ENCODE measurements around the gene OR2AP1.
"Not testable (repeated sequence)": the region's sequence is repeated elsewhere in the genome, so short reads cannot be mapped to it uniquely, and the experiment has no call there.

The OR2AP1 gene

GRCh38 chr12:55572168-55572567 is at the start of gene OR2AP1:
TSS of gene OR2AP1 (plus strand) at chr12:55572468. CDS start at chr12:55574415, 1,947 bp downstream.
- DNase-seq: no peak

DNA sequence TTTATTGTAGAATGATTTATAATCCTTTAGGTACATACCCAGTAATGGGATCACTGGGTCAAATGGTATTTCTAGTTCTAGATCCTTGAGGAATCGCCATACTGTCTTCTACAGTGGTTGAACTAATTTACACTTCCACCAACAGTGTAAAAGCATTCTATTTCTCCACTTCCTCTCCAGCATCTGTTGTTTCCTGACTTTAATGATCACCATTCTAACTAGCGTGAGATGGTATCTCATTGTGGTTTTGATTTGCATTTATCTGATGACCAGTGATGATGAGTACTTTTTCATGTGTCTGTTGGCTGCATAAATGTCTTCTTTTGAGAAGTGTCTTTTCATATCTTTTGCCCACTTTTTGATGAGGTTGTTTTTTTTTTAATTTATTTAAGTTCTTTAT is 24.0 kb upstream of the OR2AP1 start:
- DNase-seq: not testable (repeated sequence)

DNA sequence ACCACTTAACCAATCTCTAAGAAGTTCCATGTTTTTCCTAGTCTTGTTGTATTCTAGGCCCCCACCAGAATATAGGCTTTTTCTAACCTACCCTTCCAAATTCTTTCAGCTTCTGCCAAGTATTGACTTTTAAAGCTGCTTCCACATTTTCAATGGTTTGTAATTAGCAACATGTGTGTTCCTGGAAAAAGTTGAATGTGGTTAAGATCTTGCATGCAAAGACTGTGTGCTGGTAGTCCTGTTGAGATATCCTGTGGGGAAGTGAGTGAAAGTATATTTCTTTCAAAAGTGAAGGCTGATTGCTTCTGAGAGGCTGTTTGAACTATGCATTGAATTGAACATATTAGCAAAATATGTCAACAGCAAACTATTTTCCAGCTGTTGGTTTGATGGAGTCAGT is 23.5 kb upstream of the OR2AP1 start:
- no peak for DNase-seq

DNA sequence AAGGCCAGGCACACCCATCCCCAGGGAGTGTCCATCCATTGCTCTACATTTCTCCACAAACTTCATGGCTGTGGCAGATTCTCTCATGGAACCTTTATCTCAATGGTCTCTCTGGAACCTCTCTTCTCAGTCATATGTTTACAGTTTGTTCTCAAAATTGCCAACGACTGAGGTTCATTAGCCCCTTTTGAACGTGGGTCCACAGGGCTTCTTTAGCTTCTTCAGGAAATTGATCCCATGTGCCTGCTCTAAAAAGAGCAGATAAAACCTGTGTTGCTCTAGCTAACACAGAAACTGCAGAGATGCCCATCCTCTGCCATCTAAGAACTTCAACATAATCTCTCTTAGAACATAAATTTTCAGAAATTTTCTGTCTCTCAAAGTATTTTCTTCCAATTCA is 23.0 kb upstream of the OR2AP1 start, which contains the start of gene OR6C4:
Gene OR6C4 (plus strand): TSS at position 301 of the 400 bp plus-strand sequence. CDS start 1,625 bp downstream, outside the sequence.
- DNase-seq: no peak

- no peak for DNase-seq
These were observed 18.0 kb upstream of the OR2AP1 start for GRCh38 chr12:55554296-55554695.

- DNase-seq: not testable (repeated sequence)
These were observed 2.2 kb upstream of the OR2AP1 start for GRCh38 chr12:55570060-55570459.

DNA sequence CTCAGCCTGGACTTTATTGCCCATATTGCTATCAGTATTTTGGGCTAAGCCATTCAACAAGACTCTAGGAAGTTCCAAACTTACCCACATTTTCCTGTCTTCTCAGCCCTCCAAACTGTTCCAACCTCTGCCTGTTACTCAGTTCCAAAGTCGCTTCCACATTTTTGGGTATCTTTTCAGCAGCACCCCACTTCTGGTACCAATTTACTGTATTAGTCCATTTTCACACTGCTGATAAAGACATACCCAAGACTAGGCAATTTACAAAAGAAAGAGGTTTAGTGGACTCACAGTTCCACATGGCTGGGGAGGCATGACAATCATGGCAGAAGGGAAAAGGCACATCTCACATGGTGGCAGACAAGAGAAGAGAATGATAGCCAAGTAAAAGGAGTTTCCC is 1.6 kb upstream of the OR2AP1 start:
- not testable (repeated sequence) for DNase-seq

DNA sequence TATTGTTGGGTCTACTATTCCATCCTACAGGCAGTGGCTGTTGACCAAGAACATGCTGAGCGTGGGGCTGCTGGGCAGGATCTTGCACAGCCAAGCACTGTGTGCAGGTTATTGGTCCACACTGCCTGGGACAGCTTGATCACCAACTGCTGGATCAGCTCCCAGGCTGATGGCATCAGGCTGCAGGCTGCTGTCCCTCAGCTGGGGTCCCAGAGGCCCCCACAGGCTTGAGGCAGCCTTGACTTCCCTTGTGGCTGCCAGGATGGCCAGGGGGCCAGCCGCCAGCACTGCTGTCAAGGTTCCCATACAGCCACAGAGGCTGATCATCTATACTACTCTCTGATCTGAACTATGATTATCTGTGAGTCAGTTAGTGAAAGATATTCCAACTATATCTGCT is 9.8 kb downstream of the OR2AP1 start:
- DNase-seq: no peak

DNA sequence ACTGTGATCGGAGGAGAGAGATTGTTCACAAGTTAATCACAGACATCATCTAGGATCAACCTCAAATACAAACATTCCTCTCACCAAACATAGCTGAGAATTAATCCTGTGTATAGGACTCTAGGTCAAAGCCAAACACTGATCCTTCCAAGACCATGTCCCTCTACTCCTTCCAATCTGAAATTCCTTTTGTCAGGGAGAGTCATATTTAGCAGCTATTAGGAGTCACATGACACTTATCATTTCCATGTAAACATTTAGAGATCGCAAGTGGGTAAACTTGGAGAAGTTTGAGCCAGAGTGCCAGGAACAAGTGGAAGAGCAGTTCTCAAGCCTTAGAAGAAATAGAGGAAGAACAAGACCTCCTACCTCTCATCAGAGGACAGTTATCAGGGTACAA is 13.5 kb downstream of the OR2AP1 start:
- no peak for DNase-seq

- DNase-seq: not testable (repeated sequence)
These were observed 17.9 kb downstream of the OR2AP1 start for GRCh38 chr12:55590152-55590551.

DNA sequence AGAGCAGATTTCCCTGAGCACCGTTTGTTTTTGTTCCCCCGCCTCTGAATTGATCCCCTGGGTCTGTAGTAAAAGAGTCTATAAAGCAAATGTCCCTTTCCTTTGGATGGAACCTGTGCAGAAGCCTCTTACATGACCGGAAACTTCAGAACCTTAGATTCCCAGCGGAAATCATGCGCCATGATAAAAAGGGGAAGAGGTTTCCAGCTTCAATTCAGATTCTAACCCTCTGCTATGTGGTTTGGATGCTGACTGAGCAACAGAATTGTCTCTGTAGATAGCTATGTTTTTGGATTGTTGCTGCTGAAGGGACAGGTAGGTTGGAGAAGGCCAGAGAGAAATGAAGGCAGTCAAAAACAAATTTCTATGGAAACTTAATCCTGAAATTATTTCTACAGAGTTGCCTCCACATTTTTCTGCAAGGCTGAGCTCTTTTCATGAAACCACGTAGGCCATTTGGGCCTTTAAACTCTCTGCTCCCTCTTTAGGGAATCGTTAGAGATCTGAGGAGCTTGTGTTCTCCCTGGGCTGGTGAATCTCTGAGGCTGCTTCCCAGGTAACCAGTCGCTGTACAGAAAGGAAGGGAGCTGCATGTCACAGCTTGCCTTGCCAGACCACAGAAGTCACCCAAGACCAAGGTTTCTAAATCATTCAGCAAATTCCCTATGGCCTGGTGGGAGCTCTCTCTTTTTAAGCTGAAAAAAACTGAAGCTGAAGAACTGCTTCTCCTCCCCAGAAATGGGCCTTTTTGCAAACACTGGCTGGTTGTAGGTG is 35.7 kb downstream of the OR2AP1 start:
- DNase-seq: no peak

DNA sequence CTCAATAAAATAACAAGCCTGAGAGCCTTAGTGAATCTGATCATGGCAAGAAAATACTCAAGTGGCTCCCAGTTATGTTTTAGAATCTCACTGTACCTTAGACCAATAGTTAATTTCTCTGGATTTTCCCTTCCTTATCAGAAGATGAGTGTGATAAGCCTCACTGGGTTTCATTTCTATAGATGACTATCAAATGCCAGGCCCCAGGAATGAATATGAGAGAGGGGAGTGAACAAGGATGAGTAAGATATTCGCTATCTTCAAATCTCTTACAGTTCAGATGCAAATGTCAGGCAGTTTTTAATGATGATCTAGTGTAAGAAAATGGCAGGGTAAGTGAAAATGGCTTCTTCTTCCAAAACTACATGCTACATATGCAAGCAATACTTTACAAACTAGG is 38.3 kb downstream of the OR2AP1 start:
- DNase-seq: no peak

DNA sequence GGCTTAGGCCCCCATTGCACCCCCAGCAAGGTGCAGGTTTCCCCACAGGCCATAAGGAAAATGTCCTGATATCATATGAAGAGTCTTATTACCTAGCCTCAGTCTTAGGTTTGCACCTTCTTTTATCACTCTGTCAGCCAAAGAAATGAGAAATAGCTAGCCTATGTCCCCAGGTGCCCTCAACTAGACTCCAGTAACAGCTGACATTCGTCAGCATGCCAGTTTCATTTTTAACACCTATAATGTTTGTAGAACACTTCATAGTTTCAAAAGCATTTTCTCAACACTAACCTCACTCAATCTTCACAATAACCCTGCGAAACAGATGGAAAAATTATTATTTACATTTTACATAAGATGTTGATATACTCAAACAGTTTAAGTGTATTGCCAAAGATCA is 40.4 kb downstream of the OR2AP1 start:
- no peak for DNase-seq

DNA sequence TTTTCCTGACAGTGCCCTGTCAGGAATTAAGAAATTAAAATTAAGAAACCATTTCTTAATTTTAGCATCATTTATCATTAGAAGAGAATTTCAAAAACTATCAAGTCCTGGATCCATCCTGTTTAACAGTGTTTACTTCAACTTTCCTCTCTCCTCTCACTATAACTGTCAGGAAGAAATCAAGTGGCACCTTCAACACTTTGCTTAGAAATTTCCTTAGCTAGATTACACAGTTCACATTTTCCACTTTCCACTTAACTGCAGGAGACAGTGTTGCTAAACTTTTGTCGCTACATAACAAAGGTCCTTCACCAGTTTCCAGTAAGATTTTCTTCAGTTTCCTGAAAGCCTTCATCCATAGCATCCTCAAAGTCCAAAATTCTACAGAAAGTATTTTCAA is 42.5 kb downstream of the OR2AP1 start:
- DNase-seq: no peak

- peak; percentile 85 to 100 for DNase-seq
These were observed 47.3 kb downstream of the OR2AP1 start for GRCh38 chr12:55619354-55620138.

GRCh38 chr12:55624056-55624455 is 51.8 kb downstream of the OR2AP1 start:
- DNase-seq: no peak

Data from inflammatory macrophage treated with lipopolysaccharide for 1 hour (primary cell).